ENCODE measurements around the gene RAB3IL1.
"Not testable (repeated sequence)": the region's sequence is repeated elsewhere in the genome, so short reads cannot be mapped to it uniquely, and the experiment has no call there.

The RAB3IL1 gene, protein sequence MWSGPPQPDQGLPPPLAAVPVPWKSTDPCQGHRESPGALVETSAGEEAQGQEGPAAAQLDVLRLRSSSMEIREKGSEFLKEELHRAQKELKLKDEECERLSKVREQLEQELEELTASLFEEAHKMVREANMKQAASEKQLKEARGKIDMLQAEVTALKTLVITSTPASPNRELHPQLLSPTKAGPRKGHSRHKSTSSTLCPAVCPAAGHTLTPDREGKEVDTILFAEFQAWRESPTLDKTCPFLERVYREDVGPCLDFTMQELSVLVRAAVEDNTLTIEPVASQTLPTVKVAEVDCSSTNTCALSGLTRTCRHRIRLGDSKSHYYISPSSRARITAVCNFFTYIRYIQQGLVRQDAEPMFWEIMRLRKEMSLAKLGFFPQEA

DNA sequence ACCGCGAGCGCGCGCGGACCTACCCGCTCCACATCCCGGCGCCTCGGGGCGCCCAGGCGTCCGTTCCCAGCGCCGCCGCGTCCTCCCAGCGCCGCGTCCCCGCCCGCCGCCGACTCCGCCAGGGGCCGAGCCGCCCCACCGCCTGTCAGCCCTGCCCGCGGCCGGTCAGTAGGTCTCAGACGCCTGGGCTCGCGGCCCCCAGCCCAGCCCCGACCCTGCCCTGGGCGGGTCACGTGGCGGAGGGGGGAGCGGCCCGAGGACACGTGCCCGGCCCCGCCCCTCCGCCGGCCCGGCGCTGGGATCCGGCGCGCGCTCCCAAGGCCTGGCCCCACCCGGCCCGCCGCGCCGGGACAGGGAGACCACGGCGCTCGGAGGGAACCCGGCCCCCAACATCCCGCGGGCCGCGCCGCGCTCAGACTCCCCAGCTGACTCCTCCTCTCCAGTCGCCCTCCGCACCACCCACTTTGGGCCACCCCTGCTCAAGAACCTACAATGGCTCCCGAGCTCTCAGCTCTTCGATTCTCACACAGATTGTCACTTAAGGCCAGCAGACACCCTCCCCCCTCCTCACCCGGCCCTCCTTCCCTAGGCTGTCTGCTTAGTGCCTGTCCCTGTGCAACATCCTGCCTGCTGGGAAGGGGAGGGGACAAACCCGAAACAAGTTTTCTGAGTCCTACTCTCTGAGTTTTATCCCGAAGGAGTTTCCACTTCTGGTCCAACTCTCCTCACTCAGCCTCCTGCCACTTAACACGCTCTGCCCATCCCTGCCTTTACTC is at the start of gene RAB3IL1:
RAB3IL1 (minus strand) TSS at position 233 of the 776 bp plus-strand sequence; CDS start at position 34, 199 bp downstream.
- DNase-seq = no peak

DNA sequence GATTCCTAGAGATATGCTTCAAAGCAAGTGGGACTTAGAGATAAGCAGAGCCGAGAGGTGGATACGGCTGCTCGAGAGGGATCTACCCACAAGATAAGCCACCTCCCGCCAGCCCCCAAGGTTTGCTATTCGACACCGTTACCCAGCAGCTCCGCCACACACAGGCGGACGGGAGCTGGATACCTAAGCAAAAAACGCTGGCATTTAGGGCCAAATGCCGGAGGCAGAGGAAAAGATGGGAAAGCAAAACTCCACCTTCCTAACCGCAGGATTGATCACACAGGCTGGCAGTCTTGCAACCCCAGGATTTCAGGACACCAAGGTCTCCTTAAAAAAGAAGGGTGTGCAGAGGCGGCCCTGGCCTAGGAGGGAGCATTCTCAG is 49.4 kb upstream of the RAB3IL1 start:
- no peak for DNase-seq

DNA sequence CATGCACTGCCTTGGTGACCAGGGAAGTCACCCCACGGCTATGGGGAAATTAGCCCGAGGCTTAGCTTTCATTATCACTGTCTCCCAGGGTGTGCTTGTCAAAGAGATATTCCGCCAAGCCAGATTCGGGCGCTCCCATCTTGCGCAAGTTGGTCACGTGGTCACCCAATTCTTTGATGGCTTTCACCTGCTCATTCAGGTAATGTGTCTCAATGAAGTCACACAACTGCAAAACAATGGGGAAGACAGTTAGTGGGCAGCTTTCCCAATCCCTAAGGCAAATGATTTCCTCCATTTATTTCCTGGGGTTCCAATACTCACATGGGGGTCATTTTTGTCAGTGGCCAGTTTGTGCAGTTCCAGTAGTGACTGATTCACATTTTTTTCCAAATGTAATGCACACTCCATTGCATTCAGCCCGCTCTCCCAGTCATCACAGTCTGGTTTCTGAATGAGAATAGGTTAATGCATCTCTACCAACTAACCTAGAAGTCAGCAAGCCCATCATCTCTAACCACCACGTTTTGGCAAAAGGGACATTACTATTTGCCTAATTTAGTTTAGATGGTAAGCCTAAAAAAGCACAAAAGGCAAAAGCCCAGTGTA is 47.4 kb upstream of the RAB3IL1 start:
- DNase-seq = not testable (repeated sequence)

DNA sequence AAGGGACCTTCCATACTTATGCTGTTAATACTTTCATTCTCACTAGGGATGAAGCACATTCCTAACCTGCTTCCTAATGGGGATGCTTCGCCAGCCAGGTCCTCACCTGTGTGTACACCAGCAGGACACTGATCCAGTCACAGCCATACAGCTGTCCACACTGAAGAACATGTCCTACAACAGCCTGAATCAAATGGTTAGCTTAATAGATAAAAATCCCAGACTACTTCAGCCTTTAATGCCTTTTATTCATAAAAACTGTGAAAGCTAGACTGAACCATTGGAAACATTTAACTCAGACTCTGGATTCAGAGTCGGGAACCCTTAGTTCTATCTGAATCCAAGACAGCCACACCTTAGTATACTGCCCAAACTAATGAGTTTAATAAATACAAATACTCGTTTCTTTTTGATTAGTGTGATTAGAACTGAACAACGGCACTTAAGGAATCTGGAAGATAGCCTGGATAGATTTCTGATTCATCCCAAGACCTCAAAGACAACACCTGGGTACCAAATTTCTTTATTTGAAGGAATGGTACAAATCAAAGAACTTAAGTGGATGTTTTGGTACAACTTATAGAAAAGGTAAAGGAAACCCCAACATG is 46.8 kb upstream of the RAB3IL1 start:
- DNase-seq = no peak

DNA sequence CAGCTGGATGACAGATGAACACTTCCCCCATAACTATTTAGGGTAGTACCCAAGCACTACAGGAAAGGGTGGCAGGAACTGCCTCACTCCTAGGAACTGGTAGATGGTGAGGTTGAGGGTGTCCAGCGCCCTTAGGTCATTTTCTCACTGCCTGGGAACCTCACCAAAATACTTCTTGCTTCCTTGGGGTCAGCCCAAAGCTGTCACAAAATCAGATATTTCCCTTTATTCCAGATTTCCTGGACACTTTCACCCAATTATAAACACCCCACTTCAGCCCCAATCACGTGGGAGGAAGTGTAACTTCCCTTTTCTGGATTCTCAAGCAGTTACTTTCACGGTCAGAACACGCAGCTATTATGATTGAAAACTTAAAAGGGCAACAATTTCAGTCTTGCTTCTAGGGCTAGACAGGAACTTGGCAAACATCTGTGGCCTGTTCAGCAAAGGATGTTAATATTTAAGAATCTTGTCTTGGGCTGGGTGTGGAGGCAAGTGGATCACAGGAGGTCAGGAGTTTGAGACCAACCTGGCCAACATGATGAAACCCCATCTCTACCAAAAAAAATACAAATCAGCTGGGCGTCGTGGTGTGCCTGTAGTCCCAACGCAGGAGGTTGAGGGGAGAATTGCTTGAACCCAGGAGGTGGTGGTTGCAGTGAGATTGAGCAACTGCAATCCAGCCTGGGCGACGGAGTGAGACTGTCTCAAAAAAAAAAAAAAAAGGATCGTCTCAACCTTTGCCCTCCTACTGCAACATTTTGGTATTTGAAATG is 46.1 kb upstream of the RAB3IL1 start:
- no peak for DNase-seq

DNA sequence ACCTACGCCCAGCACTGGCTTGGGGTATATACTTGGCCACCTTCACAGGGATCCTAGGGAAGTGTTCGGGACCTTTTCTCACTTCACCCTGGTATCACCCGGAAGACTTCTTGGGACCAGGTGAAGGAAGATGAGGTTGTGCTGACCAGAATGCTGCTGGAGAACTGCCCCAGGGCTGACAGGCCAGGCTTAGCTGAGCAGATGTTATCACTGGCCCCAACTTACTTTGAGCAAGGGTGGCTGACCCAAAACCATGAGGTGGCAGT is 45.6 kb upstream of the RAB3IL1 start:
- DNase-seq = no peak

DNA sequence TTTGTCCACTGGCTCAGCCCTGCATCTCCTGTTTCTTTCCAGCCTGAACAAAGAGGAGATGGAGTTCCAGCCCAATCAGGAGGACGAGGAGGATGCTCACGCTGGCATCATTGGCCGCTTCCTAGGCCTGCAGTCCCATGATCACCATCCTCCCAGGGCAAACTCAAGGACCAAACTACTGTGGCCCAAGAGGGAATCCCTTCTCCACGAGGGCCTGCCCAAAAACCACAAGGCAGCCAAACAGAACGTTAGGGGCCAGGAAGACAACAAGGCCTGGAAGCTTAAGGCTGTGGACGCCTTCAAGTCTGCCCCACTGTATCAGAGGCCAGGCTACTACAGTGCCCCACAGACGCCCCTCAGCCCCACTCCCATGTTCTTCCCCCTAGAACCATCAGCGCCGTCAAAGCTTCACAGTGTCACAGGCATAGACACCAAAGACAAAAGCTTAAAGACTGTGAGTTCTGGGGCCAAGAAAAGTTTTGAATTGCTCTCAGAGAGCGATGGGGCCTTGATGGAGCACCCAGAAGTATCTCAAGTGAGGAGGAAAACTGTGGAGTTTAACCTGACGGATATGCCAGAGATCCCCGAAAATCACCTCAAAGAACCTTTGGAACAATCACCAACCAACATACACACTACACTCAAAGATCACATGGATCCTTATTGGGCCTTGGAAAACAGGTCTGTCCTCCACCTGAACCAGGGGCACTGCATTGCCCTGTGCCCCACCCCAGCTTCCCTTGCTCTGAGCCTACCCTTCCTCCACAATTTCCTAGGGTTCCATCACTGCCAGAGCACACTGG is 45.0 kb upstream of the RAB3IL1 start:
- DNase-seq = no peak

DNA sequence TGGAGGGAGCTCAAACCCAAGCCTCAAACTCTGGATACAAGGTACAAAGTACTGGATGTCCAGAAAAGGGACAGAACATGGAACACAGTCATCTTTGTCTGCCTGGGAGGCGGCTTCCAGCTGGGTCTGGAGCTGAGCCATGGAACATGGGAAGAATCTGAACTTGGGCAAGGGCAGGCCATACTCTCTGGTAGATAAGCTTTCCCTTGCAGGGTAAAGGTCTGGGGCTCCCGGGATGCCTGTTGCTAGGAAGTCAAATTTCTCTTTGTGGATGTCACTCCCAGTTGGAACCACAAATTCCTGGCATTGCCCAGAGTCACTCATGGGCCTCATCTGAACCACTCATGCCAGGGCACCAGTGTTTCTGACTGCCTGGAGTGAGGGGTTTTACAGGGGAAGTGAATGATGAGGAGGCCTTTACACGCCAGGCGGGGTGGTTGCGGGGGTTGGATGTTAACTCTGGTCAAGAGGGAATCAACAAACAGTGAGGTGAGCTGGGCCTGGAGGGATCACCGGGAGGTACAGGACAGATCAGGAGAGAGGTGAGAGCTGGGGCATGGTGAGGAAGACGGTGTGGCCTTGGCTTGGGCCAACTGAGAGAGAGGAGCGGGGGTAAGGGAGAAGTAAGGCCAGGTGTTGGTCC is 44.3 kb upstream of the RAB3IL1 start:
- DNase-seq = no peak

DNA sequence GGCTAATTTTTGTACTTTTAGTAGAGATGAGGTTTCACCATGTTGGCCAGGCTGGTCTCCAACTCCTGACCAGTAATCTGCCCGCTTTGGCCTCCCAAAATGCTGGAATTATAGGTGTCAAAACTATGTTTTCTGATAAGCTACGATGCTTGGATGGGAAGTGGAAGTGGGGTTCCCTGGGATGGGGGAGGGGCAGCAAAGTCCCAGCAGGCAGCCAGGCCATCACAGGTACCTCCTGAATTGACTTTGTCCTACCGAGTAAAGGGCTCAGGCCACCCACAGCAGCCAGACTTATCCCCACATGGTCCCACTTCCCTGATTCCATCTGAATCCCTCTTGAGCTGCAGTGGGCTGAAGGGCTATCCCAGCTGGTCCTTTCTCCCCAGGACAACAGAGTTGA is 43.2 kb upstream of the RAB3IL1 start:
- no peak for DNase-seq

DNA sequence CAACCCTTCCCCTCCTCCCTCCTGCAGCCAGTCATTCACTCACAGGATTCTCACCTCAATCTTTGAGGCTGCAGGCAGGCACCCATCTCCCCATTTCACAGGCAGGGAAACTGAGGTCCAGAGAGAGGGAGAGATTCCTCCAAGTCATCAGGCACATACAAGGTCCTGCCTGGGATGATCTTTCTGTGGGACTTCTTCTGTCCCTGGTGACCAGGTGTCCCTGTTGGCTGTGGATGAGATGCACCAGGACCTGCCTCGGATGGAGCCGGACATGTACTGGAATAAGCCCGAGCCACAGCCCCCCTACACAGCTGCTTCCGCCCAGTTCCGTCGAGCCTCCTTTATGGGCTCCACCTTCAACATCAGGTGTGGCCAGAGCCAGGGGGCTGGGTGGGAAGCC is 42.3 kb upstream of the RAB3IL1 start:
- DNase-seq = no peak

DNA sequence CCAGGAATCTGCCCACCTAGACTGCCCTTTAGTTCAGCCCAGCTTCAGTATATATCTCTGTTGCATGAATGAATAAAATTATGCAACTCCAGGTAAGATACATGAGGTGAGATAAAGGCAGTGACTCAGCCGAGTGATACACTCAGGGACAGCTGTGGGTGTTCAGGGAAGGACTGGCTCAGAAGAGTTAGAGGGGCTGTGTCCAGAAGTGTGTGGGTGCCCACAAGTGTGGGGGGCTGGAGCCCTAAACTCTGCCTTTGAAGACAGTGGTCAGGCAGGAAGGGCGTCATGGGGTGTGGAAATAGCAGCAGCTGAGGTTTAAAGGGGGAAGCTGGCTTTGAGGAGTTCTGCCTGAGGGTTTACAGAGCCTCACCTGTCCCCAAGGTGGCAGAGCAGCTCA is 41.7 kb upstream of the RAB3IL1 start:
- no peak for DNase-seq

DNA sequence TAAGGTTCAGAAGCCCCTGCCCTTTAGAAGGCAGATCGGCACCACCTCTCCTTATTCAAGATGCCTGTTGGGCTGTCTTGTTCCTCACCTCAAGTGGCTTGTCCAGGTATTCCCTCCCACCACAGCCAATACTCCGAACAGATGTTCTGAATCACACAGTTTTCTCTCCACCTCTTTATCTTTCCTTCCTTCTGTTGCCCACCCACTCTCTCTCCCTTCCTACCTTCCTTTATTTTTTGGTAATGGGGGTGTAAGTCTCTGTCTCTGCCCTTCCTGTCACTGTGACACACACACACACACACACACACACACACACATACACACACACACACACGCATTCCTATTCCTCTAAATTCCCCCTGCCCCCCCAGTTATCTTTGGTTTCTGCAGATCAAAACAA is 41.2 kb upstream of the RAB3IL1 start:
- no peak for DNase-seq

DNA sequence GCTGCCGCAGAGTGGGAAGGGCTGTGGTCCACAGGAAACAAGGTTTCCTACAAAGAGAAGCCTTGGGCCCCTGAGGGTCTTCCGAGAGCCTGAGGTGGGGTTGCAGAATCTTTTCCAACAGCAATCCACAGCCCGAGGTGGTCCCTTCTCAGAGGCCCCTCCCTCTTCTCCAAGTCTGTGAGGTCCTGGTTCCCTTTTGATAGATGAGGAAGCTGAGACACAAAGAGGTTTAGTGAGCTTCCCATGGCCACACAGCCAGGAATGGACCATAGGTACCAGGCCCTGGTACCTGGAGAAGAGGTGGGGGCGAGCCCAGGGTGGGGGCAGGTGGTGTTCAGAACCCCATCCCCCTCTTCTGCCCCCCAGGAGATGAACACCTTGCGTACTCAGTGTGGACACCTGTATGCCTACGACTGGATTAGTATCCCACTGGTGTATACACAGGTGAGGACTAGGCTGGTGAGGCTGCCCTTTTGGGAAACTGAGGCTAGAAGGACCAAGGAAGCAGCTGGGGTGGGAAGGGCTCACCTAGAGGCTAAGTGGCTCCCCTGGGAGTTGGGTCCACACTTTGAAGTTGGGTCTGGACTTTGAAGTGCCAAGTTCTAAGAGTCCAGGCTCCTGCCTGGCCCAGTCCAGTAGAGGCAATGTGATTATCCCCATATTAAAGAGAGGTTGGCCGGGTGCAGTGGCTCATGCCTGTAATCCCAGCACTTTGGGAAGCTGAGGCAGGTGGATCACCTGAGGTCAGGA is 39.8 kb upstream of the RAB3IL1 start:
- no peak for DNase-seq

DNA sequence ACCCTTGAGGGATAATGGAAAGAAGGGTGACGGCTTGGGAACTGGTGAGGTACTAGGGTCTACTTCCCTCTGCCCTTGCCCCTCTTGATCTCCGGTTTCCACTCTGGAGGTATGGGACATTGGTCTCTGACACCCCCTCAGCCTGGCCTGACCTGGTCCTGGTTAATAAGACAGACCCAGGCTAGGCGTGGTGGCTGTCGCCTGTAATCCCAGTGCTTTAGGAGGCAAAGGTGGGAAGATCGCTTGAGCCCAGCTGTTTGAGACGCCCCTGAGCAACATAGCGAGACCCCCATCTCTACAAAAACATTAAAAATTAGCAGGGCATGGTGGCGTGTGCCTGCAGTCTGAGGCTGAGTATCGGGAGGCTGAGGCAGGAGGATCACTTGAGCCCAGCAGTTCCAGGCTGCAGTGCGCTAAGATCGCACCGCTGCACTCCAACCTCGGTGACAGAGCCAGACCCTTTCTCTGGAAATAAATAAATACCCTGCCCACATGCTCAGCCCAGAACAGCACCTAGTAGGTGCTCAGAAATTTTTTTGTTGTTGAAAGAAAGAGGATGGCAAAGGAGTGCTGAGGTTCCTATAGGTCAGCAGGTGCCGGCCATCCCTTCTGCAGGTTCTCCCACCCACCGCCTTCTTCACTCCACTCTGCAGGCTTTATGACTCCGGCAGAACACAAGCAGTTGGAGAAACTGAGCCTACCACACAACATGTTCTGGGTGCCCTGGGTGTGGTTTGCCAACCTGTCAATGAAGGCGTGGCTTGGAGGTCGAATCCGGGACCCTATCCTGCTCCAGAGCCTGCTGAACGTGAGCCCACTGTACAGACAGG is 39.0 kb upstream of the RAB3IL1 start:
- DNase-seq = no peak

DNA sequence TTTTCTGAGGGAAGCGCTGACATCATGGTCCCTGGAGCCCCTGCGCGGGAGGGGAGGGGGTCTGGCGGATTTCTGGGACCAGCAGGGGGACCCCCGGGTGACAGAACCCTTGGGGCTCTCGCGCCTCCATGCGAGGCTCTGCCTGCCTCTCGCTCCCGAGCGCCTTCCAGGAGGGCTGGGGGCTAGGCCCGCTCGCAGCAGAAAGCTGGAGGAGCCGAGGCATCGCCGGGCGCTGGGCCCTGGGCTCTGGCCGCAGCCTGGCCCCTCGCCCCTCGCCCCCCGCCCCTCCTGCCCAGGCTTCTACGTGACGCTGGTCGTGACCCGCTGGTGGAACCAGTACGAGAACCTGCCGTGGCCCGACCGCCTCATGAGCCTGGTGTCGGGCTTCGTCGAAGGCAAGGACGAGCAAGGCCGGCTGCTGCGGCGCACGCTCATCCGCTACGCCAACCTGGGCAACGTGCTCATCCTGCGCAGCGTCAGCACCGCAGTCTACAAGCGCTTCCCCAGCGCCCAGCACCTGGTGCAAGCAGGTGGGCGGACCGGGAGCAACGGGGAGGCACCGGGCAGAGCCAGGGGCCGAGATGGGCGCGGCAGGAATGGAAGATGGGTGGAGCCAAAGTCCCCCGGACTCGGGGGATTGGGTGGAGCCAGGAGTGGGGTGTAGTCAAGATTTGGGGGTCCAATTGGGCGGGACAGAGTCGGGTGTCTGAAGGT is 38.2 kb upstream of the RAB3IL1 start:
- DNase-seq = peak; percentile 29

DNA sequence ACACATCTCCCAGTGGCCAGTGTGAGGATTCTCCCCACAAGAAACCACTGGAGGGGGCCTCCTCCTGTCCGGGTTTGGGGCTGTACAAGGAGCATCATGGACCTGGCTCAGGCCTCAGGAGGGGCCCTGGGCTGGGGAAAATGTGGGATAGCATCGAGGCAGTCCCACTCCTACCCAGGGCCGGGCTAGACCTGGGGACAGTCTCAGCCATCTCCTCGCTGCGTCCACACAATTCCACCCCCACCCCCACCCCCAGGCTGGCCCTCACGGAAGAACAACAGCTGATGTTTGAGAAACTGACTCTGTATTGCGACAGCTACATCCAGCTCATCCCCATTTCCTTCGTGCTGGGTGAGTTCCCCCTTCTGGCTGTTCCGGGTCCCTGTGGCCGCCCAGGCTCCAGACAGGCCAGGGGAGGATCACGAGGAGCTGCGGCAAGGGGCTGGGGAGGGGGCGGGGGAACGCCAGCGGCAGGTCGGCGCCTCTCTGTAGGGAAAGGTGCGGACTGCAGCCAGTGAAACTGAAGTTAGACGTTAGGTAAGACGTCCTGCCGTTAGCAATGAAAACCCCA is 37.6 kb upstream of the RAB3IL1 start:
- DNase-seq = no peak

DNA sequence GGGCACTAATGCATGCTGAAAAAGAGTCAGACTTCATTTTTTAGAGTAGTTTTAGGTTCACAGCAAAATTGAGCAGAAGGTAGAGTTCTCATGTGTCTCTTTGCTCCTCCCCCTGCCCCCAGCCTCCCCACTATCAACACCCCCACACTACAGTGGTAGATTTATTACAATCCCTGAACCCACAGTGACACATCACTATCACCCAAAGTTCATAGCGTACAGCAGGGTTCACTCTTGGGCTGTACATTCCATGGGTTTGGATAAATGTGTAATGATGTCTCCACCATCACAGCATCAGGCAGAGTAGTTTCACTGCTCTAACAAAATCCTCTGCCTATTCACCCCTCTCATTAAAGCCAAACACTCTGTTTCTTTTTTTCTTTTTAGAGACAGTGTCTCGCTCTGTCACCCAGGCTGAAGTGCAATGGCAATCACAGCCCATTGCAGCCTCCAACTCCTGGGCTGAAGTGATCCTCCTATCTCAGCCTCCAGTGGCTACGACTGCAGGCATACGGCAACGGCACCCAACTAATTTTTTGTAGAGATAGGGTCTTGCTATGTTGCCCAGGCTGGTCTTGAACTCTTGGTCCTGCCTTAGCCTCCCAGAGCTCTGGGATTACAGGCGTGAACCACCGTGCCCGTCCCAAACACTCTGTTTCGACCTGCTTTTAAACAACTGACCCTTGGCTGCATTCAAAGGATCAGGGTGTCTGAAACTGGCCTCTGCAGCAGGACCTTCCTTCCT is 36.9 kb upstream of the RAB3IL1 start:
- DNase-seq = no peak

DNA sequence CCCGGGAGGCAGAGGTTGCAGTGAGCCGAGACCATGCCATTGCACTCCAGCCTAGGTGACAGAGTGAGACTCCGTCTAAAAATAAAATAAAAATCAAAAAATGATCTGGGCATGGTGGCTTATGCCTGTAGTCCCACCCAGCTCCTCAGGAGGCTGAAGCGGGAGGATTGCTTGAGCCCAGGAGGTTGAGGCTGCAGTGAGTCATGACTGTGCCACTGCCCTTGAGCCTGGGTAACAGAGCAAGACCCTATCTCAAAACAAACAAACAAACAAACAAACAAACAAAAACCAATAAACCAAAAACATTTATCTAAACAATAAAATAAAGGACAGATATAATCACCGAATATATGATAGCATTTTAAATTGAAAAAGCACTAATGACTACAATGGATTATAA is 36.3 kb upstream of the RAB3IL1 start:
- DNase-seq = not testable (repeated sequence)

Measured in NCI-H1417 treated with DMSO at 0.1 percent for 48 hours (cell line).